NCI-H1105 (cell line): ENCODE measurements around the gene NKD1.

Experiments used
- DNase-seq: peaks from one replicate; lab custom pipeline; 2025; lab: John Stamatoyannopoulos, UW

Gene NKD1

DNA sequence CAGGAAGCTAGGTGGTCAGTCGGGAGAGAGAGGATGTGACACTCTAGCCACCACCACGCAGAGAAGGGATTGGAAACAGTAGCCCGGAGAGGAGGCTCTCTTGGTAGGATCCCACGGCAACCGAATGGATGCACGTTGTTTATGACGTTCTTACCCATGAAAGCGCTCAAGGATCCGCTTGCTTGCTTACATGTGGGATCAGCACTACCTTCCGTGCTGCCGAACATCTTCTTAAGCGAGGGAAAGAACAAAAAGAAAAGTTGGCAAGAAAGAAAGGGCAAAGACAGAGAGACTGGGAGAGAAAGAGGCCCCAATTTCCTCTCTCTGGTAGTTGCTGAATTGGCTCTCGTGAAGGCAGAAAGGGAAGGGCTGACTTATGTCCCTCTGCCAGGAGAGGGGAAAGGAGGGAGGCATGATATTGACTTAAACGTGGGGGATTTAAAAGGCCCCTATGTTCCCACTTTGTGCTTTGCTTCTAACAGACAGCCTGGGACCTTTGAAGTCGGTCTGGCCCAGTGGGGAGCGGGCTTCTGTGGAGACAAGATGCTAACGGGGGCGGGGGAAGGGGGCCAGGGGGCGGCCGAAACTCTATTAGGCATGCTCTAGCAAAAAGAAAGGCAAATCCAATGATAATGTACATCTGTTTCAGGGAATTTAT lies 97.5 kb downstream of the NKD1 start:
- no peak for DNase-seq

DNA sequence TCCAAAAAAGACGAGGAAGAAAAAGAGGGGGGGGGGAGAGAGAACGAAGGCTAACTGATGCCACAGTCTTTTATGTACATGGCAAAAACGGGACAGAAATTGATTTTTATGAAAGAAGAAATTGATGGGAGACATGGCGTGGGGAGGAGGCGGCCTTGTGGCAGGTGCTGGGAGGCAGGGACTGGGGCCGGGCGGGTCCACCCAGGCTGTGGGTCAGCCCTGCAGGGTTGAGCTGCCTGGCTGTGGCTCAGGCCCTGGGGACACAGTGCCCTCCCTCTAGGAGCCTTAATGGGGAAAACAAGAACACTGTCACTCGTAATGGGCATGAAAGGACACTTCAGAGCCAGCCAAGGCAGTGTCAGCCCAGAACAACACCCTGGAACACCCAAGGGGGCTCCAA lies 98.1 kb downstream of the NKD1 start:
- no peak for DNase-seq

DNA sequence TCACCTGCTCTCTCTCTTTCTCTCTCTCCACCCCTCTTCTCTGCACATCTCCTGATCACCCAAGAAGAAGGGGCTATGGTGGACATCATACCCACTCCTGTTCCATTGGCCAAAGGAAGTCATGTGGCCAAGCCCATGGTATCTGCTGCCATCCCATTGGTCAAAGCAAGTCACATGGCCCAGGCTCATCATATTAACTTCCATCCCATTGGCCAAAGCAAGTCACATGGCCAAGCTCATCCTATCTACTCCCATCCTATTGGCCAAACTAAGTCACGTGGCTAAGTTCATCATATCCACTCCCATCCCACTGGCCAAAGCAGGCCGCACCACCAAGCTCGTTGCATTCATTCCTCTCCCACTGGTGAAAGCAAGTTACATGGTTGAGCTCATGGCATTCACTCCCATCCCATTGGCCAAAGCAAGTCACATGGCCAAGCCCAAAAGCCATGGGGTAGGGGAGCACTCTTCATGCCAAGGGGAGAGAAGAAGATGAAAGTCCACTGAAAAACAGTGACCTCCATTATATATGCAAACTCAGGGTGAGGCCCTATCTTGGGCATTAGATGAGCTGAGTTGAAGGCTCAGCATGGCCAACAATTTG lies 103.7 kb downstream of the NKD1 start:
- no peak for DNase-seq

DNA sequence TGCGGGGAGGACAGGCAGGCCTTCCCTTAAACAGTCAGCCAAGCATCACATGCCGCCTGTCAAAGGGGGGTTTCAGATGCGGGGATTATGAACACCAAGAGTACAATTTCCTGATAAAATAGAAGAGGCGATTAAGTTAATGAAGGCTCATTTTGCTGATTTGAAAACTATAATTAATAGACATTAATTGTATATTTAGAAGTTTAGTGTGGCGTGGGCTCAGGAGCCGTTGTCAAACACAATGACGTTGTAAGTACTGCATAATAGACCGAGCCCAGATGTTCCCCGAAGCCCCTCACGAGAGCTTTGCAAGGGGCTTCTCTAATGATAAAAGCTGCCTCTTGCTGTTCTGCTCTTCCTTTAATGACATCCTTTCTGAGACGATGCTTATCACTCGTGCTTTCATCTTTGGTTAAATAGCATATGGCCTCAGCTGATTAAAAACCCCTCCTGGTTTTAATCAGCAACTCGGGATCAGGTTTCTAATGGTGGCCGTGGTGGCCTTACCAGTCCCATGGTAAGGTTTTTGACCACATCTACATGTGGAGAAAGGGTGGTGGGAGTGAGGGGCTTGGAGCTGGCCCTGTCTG lies 104.7 kb downstream of the NKD1 start:
- DNase-seq, result no peak

DNA sequence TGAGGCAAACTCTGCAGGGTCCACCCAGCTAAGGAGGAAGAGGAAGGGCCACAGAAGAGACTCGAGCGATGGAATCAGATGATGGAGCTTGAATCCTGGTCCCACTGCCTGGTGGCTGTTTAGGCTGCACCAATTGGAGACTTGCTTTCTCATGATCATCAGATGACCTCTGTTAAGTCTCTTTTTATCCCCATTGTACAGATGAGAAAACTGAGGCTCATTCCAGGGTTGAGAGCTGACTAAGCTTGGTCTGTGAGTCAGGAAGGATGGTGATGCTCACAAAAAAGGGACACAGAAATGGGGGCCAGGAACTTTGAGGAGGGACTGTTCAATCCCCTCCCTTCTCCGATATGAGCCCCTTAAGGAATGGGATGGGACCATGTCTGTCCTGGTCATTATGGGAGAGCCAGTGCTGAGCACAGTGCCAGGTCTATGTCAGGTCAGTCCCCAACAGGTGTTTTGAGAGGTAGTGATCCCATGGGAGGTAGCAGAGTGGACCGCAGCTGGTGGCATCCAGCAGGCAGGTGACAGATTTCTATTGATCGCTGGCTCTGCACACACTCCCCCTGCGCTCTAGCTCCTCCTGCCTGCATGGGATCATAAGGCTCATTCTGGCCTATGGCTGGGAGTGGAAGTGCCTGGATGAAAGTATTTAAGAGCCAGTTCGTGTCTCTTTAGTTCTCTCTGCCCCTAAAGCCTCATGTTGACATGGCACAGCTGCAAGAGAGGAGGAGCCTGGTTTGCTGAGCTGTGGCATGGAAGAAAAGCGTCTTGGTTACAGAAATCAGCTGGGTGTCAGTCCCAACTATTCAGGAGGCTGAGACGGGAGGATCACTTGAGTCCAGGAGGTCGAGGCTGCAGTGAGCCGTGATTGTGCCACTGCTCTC lies 105.7 kb downstream of the NKD1 start:
- DNase-seq, result no peak

DNA sequence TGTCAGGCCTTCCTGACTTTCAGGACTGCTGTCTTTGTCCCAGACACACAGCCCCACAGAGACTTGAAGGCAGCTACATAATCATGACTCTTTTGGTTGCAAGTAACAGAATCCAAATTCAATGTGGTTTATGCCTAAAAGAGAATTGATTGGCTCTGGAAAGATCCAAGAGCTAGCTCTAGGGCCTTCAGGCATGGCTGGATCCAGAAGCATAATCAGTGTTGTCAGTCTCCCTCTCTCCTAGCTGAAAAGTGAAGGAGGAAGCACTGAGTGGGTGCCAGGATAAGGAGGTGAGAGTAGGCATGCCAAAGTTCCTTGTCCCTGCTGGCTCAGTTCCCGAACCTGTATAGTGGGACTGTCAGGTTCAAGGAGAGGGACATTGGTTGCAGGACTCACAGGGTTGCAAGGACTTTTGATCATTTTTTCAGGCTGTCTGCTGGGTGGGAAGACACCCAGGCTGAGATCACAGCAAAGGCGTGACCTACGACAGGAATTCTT lies 107.4 kb downstream of the NKD1 start:
- no peak for DNase-seq

DNA sequence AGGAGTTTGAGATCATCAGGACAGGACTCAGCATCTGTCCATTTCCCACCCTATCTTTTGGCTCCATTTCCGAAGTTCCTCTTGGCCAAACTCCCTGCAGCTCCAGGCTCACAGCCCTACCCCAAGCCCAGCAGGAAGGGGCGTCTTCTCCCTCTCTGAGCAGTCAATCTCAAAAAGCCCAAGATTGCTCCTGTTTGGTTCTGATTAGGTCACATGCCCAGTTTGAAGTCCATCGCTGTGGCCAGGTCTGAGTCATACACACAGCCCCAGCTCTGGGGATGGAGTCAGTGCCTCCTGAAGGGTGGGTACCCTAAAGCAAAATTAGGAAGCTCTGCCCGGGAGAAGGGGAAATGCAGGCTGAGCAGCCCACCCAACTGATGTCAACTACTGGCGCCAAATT lies 109.0 kb downstream of the NKD1 start:
- DNase-seq, result no peak

DNA sequence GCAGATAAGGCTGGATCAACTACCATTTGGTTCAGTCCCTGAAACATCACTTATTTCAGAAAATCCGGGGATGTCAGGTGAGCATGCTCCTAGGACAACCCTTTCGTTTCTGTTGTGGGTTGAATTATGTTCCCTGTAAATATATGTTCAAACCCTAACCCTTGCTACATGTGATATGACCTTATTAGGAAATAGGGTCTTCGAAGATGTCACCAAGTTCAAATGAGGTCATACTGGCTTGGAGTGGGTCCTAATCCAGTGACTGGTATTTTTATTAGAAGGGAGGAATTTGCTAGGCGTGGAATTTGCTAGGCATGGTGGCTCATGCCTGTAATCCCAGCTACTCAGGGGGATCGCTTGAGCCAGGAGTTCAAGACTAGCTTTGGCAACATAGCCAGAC lies 111.6 kb downstream of the NKD1 start:
- DNase-seq, result no peak

DNA sequence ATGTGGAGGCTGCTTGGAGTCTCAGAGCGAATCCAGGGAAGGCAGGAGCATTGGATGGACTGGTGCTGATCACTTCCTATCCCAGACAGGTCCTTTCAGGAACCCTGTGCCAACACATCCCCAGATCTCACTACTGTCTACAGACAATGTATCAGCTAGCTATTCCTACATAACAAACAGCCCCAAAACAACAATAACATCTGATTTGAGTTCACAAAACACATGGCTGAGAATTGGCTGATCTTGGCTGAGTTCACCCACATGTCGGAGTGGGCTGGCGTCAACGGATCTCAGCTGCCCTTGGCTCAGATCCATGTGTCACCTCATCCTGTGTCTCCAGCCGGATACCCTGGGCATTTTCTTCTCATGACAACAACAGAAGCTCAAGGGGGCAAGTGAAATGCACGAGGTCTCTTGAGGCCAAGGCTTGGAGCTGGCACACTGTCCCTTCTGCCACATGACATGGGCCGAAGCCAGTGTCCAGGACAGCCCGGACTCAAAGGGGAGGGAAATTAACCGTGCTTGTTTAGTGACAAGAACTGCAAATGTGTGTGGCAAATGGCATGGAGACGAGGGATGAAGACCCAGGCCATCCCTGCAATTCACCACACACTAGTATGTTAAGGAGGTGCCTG lies 114.2 kb downstream of the NKD1 start:
- DNase-seq, result no peak

DNA sequence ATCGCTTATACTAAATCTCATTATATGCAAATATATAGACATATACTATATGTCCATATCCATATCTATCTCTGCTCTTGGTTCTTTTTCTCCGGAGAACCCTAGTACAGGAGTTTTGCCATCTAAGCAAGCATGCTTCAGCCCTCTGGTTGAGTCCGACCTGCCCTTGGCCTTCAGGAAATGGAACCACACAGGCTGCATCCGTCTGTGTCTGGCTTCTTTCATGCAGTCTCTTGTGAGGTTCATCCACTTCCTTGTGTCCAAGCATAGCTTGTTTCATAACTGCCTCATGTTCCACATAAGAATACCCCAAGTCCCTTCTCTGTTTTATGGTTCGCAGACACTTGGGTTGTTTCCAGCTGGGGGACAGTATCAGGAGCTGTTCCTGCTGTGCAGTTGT lies 116.1 kb downstream of the NKD1 start:
- DNase-seq, result no peak

DNA sequence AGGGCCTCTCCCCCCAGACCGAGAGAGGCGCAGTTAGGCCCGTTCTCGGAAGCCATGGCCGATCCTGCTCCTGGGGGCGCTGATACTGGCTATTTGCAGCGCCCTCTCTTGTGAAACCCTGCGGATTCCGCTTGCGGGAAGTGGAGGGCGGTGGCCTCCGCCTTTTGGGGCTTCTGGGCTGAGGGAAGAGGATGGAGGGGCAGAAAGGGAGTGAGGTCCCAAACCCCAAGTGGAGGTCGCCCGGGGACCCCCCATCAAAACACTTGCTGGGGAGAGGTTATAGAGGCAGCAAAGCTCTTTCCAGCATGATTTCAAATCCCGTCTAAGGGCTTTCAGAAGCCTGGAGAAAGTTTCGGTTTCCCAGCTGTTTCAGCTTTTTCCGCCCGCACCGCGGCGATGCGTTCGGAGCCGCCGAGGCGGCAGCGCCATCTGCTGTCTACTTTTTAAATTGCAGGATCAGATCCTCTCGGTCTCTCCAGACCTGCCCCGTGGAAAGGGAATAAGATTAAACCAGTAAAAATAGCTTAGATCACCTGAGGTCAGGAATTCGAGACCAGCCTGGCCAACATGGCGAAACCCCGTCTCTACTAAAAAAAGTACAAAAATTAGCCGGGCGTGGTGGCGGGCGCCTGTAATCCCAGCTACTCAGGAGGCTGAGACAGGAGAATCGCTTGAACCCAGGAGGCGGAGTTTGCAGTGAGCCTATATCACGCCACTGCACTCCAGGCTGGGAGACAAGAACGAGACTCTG lies 117.1 kb downstream of the NKD1 start:
- peak; percentile 55 for DNase-seq

DNA sequence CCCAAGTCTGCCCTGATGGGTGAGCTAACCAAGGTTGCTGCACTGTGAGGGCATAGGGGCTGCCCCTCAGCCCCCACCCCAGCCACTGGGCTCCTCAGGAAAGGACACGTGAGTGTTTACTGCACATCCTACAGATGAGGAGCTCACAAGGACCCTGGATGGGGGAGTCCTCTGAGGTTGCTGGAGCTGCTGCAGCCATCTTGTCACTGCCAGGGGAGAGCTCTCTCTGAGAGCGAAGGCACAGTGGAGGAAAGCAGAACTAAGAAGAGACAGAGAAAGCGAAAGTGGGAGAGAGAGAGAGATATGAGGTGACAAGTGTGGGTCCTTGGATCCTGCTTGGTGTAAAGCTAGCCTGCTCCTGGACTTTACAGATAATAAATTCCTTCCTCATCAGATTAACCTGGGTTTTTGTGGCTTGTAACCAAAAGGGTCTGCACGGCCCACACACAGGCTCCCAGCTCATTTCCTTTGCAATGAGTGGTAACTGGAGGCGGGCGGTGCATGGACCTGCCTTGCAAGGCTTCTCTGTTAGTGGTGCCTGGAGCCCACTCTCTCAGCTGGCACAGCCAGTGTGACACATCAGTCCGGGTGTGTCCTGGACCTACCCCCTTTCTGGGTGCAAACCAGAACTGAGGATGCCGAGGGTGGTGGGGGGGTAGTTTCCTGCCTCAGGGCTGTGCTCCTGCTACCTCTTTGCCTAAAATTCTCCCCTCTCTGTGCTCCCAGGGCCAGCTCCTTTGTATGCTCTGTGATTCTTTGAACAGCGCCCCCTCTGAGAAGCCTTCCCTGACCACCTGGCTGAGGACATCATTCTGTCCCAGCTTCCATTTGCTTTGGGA lies 118.7 kb downstream of the NKD1 start:
- no peak for DNase-seq

DNA sequence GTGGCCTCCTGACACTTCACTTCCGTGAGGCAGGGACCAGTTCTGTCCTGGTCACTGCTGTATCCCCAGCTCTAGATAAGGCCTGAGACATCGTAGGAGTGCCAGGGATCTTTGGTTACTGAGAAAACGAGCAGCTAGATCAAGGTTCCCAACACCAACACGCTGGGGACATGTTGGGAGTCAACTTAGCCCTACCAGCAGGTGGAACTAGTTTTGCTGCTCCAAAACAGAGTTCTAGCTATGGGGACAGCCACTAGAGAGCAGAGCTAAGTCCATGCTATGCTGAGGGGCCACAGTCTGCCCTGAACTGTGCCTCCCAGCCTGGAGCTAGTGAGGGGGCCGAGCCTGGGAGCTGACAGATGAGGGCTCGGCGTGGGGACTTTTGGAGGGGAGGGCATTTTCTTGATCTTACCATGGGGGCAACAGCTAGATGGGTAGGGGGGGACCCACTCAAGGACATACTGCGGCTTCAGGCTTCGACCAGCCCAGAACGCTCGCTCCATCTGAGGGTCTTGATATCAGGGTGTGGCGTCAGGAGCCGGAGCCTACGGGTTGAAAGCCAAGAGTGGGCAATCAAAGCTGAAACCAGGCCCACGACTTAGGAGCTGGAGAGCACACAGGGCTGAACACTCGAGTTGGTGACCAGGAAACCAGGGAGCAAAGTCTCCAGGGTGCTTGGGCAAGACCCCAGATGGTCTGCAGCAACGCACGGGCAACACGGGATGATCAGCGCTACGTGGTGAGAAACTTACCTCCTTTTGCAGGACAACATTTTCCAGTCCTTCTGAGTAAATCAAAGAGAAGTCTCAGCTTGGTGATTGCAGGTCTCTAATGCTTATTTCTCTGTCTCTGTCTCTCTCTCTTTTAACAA lies 119.5 kb downstream of the NKD1 start:
- DNase-seq, result no peak

DNA sequence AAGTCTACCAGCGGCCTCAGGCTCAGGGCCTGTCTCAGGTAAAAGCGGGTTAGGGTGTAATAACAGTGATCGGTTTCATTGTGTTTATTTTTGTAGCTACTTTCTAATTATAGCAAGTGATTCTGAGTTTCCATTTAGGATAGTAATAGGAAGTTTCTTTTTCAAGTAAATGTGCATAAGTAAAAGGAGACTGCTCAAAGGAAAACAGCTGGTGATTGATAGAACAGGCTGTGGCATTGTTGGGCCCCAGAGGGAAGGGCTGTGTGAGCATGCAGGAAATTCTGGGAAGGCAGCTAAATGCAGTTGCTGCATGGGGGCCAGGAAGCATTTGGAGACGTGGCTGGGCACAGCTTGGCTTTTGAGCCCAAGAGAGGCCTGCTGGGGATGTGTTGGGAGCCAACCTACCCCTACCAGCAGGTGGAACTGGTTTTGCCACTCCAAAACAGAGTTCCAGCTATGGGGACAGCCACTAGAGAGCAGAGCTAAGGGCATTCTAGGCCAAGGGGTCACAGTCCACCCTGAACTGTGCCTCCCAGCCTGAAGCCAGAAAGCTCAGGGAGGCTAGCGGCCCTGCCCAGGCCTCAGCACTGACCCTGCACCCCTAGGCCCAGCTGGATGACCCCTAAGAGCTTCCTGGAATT lies 120.3 kb downstream of the NKD1 start:
- no peak for DNase-seq

DNA sequence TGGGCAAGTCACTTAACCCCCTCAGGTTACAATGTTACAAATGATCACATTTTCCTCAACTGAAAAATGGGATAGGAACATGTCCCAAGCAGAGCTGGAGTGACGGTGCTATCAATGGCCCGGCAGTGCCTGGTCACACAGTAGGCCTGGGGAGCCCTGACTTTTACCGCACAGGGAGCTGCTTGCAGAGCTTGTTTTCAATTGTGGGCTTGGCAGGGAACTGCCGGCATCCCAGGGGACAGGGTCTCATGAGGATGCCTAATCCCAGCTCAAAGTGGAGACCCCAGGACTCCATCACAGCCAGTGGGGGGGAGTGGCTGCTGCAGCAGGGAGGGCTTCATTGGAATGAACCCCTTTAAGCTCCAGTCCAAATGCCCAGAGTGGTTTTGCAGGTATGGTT lies 121.5 kb downstream of the NKD1 start:
- DNase-seq, result no peak

DNA sequence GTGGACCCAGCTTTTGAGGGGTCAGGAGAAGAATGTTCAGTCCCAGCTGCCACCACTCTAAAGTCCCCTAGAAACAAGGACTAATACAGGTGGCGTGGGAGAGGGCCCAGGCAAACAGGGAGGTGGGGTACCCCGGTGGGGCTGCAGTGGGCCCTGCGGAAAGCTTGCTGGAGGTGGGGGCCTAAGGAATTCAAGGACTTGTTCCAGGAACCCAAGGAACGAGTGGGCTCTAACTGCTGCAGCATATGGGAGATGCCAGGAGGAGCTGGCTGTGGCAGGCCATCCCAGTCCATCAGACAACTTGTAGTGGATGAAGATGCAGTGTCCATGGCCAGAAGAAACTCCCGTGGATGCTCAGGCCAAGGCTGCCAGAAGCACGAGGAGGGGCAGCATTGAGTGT lies 122.3 kb downstream of the NKD1 start:
- DNase-seq, result no peak

DNA sequence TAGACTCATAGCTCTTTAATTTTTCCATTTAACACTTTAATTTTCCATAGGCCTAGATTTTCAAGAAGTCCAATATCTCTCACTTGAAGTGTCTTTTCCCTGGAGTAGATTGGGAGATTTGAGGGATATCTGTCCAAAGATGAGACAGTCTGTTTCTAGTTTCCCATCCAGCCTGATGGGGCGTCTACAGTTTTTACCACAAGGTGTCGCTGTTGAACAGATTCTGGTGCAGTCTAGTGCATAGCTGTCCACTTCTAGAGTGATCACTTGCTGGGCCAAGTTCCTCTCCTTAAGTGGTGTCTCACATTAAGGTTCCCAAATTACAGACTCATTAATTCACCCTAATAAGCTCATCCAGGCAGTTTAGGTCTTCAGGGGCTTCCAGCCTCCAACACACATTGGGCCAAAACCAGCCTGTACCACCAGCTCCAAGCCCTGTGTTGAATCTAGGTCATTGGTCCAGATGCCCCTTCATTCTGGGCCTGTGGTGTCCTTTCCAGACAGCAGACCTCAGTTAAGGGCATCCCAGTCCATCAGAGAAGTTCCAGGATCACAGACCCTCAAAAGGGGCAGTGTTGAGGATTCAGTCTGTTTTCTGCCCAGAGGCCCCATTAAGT lies 123.6 kb downstream of the NKD1 start:
- peak; percentile 8 for DNase-seq

DNA sequence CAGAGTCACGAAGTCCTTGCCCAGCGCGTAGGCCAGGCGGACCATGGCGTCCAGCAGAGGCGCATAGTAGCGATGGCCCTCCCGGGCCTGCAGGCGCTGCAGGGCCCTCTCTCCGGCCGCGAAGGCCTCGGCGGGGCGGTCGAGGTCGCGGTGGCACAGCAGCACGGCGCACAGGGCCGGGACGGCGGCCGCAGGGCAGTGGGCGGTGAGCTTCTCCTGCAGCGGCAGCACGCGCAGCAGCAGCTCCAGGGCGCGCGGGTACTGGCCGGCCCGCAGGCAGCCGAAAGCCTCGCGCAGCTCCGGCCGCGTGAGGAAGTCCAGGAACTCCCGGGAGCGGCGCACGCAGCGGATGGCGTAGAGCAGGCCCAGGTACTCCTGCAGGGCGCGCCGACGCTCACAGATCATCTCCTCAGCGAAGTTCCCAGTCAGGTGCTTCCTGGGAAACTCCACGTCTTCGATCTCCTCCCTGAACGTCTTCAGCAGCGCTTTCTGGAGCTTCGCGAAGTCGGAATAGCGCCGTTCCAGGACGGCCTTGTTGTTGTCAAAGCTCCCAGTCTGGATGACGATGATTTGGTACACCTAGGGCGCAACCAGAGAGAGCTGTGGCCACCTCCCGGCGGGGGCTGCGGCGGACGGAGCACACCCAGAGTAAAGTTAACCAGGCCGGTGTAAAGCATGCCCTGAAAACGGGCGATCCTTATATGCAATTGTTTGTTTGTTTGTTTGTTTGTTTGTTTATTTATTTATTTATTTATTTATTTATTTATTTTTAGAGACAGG lies 125.5 kb downstream of the NKD1 start:
- no peak for DNase-seq
